DMS153 (cell line): ENCODE data around the gene PZP.
"Not testable (repeated sequence)": the region's sequence is repeated elsewhere in the genome, so short reads cannot be mapped to it uniquely, and the experiment has no call there.

Source experiments
- DNase-seq: peaks from one replicate; lab custom pipeline; 2025; lab: John Stamatoyannopoulos, UW

Gene PZP

GRCh38 chr12:9184276-9184675, 23.9 kb downstream of the PZP start:
- DNase-seq = no peak

- DNase-seq = no peak
Observed at GRCh38 chr12:9180810-9181209, 27.4 kb downstream of the PZP start.

GRCh38 chr12:9179781-9180180, 28.4 kb downstream of the PZP start:
- no peak for DNase-seq

- DNase-seq = no peak
Observed at GRCh38 chr12:9169979-9170634, 38.1 kb downstream of the PZP start.

- DNase-seq = not testable (repeated sequence)
Observed at GRCh38 chr12:9167345-9167744, 40.9 kb downstream of the PZP start.

- DNase-seq = no peak
Observed at GRCh38 chr12:9163392-9163791, 44.8 kb downstream of the PZP start.

GRCh38 chr12:9156119-9156518, 52.1 kb downstream of the PZP start:
- no peak for DNase-seq

GRCh38 chr12:9149372-9149771, 58.8 kb downstream of the PZP start:
- DNase-seq = no peak

- no peak for DNase-seq
Observed at GRCh38 chr12:9148926-9149325, 59.3 kb downstream of the PZP start.

- no peak for DNase-seq
Observed at GRCh38 chr12:9147461-9147860, 60.7 kb downstream of the PZP start.

- DNase-seq = no peak
Observed at GRCh38 chr12:9144730-9145106, 63.5 kb downstream of the PZP start.

GRCh38 chr12:9143929-9144729, 64.1 kb downstream of the PZP start:
- DNase-seq = no peak

- no peak for DNase-seq
Observed at GRCh38 chr12:9143137-9143536, 65.1 kb downstream of the PZP start.

GRCh38 chr12:9139588-9140290, 68.5 kb downstream of the PZP start:
- not testable (repeated sequence) for DNase-seq

GRCh38 chr12:9135903-9136310, 72.3 kb downstream of the PZP start:
- DNase-seq = no peak

- DNase-seq = no peak
Observed at GRCh38 chr12:9134981-9135628, 73.1 kb downstream of the PZP start.

GRCh38 chr12:9133216-9133916, 74.8 kb downstream of the PZP start:
- no peak for DNase-seq

GRCh38 chr12:9132008-9132535, 76.1 kb downstream of the PZP start:
- DNase-seq = no peak

- no peak for DNase-seq
Observed at GRCh38 chr12:9130244-9130643, 78.0 kb downstream of the PZP start.

GRCh38 chr12:9127936-9128663, 80.1 kb downstream of the PZP start:
- no peak for DNase-seq

GRCh38 chr12:9127484-9127883, 80.7 kb downstream of the PZP start:
- DNase-seq = no peak
